Mesothelial cell of epicardium (in vitro differentiated cells): ENCODE measurements around the gene CHD6. TPM values are rescaled to one million over a fixed set of nuclear protein-coding genes. Genes with fewer than 3 reads are reported as not detected.
A peak's percentile ranks its signal among the peaks of the same experiment; 100 is the strongest.

Experiments used
- DNase-seq, 2 experiments: peaks; one replicate each; pipeline ENCODE4 v3.0.0; 2021; ENCODE audit warnings: low spot score in 2 of 2; ENCODE audit not compliant: unreplicated experiment in 2 of 2
- H3K27ac Mint-ChIP-seq: 2 replicates; pipeline ENCODE4 v1.8.0; 2021; ENCODE audit warnings: mixed read lengths
- H3K27me3 Mint-ChIP-seq: 2 replicates; pipeline ENCODE4 v1.8.0; 2021; ENCODE audit warnings: low read depth, mixed read lengths
- H3K36me3 Mint-ChIP-seq: 2 replicates; pipeline ENCODE4 v1.8.0; 2021; ENCODE audit warnings: mixed read lengths
- H3K4me1 Mint-ChIP-seq: 2 replicates; pipeline ENCODE4 v1.8.0; 2021; ENCODE audit warnings: mixed read lengths
- H3K4me3 Mint-ChIP-seq: 2 replicates; pipeline ENCODE4 v1.8.0; 2021; ENCODE audit warnings: mild to moderate bottlenecking, moderate library complexity, mixed read lengths
- H3K9me3 Mint-ChIP-seq: 2 replicates; pipeline ENCODE4 v1.8.0; 2021; ENCODE audit warnings: mixed read lengths
- CTCF ChIP-seq: fragments of 200-600 bp; sonication (generic); IDR thresholded peaks from one replicate; pipeline ENCODE4 v1.5.0; 2021; ENCODE audit warnings: antibody characterized with exemption; ENCODE audit not compliant: unreplicated experiment
- total RNA-seq: library from RNA; stranded (reverse); gene quantifications from 3 replicates; pipeline ENCODE4 v1.2.1, GENCODE V29; 2021

CHD6 gene
- 101 to 107 TPM (median 105 TPM) in 3 replicates for total RNA-seq

DNA sequence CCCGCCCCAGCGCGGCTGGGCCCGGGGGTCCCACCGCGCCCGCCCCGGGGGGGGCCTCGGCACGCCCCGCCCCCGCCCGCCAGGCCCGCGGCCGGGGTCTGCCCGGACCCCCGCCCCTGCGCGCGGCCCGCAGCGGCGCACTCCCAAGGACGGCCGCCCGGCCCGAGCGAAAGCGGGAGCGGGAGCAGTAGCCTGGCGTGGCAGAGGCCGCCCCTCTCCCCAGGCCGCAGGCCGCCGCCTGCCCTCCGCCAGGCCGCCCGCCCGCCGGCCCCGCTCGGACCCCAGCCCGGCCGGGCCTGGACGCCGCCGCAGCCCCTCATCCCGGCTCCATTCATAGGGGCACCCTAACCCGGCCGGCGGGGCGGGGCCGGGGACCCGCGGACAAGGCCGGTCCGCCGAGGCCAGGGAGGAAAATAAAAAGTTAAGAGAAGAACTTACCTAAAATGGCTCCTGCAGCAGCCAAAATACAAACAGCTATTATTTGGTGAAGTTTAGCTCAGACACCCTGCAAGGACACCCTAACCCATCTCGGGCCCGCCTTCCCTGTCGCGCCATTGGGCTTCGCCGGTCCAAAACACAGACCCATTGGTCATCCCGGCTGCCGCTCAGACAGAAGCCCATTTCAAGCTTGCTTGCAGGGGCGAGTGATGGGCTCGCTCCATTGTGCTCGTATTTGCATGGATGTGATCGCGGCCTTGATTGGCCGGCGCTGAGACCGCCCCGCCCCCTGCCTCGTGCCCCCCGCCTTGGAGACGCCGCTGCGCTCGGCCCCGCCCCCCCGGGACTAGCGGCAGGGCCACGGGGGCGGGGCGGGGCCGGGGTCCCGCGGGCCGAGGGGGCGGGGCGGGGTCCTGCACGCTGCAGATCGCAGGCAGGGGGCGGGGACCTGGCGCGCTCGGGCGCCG, at the start of gene CHD6:
Gene CHD6, minus strand, starts transcription at position 476 of the 905 bp plus-strand sequence. CDS start 67,040 bp downstream, outside the sequence.
- peak; percentile 99 for DNase-seq
- Mint-ChIP-seq H3K4me3 (peak within 1 kb of the TSS; percentile 86), H3K27me3 (peaks cover 10% of the 10 kb centered on the region), H3K9me3 (no peaks in the 10 kb centered on the region), H3K4me1 (peaks cover 40% of the 10 kb centered on the region), H3K36me3 (no peaks in the 10 kb centered on the region), H3K27ac (peak within 1 kb of the TSS; percentile 88)
- TF ChIP-seq CTCF = no peak

DNA sequence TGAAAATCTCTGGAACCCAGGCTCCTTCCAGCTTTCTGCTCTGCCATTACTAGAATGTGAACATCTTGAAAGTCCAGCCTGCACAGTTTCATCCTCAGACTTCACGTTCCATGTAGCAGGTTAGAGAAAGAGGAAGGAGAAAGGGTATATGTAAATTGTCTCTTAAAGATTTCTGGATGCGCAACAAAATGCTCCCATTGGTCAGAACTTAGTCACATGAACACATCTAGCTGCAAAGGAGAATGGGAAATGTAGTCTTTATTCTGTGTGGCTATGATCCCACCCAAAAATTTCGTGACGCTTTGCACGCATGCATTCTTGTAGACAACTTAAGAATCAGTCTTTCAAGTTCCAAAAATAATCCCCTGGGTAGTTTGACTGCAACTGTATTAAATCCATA, 46.4 kb upstream of the CHD6 start:
- no peak for TF ChIP-seq CTCF
- no peak for DNase-seq
- no peak overlapping the region for H3K4me3 Mint-ChIP-seq
- H3K4me1 Mint-ChIP-seq = no peaks in the 10 kb centered on the region
- no peak overlapping the region for H3K27ac Mint-ChIP-seq
- H3K36me3 Mint-ChIP-seq = no peaks in the 10 kb centered on the region
- H3K27me3 Mint-ChIP-seq = peaks cover 30% of the 10 kb centered on the region
- no peaks in the 10 kb centered on the region for H3K9me3 Mint-ChIP-seq

- no peaks in the 10 kb centered on the region for H3K36me3 Mint-ChIP-seq
- H3K27ac Mint-ChIP-seq = no peak overlapping the region
- H3K9me3 Mint-ChIP-seq = no peaks in the 10 kb centered on the region
- no peak for DNase-seq
- no peak overlapping the region for H3K4me3 Mint-ChIP-seq
- no peaks in the 10 kb centered on the region for H3K4me1 Mint-ChIP-seq
- TF ChIP-seq CTCF = no peak
- peaks cover 35% of the 10 kb centered on the region for H3K27me3 Mint-ChIP-seq
Measured at GRCh38 chr20:41657655-41658054, 39.5 kb upstream of the CHD6 start.

- peaks cover 32% of the 10 kb centered on the region for H3K27me3 Mint-ChIP-seq
- peaks cover under 1% of the 10 kb centered on the region for H3K4me1 Mint-ChIP-seq
- DNase-seq = no peak
- no peak overlapping the region for H3K4me3 Mint-ChIP-seq
- H3K9me3 Mint-ChIP-seq = no peaks in the 10 kb centered on the region
- H3K27ac Mint-ChIP-seq = no peak overlapping the region
- TF ChIP-seq CTCF = no peak
- H3K36me3 Mint-ChIP-seq = no peaks in the 10 kb centered on the region
Measured at GRCh38 chr20:41655962-41656618, 37.9 kb upstream of the CHD6 start.

DNA sequence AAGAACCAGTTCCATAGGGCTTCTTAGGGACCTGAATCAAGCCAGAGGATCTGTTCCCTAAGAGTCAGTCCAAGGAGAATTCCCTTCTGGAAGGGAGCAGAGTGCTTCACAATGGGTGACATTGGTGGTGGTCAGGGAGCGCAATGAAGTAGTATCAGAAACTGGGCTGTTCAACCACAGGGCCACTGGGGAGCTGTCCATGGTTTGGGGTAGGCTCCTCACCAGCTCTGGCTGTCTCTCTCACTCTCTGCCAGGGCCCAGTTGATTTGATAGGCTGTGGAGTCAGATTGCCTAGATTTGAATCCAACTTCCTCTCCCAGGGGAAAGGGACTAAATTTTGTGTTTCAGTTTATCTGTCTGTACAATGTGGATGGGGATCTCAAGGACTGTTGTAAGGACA, 36.7 kb upstream of the CHD6 start:
- no peak overlapping the region for H3K27ac Mint-ChIP-seq
- DNase-seq = peak; percentile 34 to 54
- H3K36me3 Mint-ChIP-seq = no peaks in the 10 kb centered on the region
- no peak overlapping the region for H3K4me3 Mint-ChIP-seq
- peaks cover 7% of the 10 kb centered on the region for H3K4me1 Mint-ChIP-seq
- H3K27me3 Mint-ChIP-seq = peaks cover 22% of the 10 kb centered on the region
- no peak for TF ChIP-seq CTCF
- H3K9me3 Mint-ChIP-seq = no peaks in the 10 kb centered on the region
